Putamen (tissue), 1 donor: ENCODE results near the gene TSR1.

Source experiments
- DNase-seq: peaks from one replicate; pipeline ENCODE4 v3.0.0-alpha.2; 2016; ENCODE audit warnings: low spot score

The TSR1 gene

DNA sequence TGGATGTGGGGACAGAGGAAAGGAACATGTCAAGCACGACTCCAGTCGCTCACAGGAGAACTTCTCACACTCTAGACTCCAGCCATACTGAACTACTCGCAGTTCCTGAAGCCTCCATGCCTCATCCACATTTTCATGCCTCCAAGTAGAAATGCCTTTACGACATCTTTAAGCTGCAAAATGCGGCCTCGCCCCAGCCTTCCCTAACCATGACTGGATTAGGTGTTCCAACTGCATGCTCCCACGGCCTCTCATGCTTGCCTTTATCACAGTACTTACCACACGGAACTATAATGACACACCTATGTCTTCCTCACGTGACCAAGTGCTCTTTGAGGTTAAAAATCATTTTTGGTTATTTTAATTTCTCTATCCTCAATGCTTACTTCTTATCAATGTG lies 56.5 kb downstream of the TSR1 start:
- DNase-seq: no peak

DNA sequence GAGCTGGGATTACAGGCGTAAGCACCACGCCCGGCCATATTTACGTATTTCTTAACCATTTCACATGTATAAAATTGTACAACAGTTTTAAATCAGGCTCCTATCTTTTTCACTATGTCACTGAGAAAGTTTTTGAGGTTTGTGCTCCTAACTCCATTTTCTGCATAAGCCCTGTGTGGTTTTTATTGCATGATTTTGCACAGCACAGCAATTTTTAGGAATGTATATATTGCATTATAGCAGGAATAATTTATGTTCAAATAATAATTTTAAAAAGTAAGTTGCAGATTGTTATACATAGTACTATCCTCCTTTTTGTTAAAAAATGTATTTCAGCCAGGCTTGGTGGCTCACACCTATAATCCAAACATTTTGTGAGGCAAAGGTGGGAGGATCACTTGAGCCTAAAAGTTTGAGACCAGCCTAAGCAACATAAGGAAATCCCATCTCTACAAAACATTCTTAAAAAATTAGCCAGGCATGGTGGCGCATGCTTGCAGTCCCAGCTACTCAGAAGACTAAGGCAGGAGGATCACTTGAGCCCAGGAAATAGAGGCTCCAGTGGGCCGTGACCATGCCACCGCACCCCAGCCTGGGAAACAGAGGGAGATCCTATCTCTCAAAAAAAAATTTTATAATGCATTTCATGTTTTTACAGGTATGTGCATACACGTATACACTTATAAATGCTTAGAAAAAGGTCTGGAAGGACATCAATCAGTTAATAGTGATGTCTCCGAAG lies 58.7 kb downstream of the TSR1 start:
- no peak for DNase-seq

DNA sequence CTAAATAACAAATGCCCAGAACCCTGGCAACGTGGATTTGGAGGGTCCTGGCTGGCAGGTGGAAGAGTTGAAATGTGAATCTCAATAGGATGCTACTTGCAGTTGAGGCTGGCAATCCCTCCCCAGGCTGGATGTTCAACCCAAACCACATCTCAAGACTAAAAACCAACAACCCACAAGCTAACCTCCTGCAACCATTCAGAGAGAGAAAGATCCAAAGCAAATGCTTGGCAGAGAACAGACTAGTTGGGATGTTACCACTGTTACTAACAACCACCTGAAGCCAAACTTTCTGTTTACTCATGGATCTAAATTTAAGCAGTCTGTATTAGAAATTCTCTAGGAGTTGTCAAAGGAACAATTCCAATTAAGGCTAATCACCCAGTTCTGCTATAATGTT lies 60.5 kb downstream of the TSR1 start:
- DNase-seq: no peak

DNA sequence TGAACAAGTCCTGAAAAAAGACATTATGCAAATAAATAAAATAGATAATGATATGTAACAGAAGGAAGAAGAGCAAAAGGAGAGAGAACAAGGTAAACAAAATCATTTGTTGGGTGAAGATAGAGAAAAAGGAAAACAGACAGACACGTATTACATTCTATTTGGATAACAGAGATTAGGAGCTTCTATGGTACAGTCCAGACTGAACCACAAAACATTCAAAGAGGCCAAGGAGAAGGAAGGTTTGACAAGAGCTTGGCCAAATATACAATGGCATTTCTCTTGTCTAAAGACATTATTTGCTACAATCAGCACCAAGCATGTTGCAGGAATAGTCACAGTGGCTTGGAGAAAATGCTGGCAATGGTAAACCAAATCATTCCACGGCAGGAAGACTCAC lies 61.8 kb downstream of the TSR1 start:
- no peak for DNase-seq
